HG02852 (cell line): Measurements from ENCODE around the gene GRID1.
"Not testable (repeated sequence)": the region's sequence is repeated elsewhere in the genome, so short reads cannot be mapped to it uniquely, and the experiment has no call there.

Source experiments
- ATAC-seq: cut with Tn5 transposase; IDR thresholded peaks from one replicate; pipeline ENCODE4 v1.9.1; 2021; ENCODE audit warnings: mild to moderate bottlenecking, moderate library complexity; ENCODE audit not compliant: unreplicated experiment

Gene GRID1

GRCh38 chr10:86177537-86178155 is 188.9 kb downstream of the GRID1 start:
- no peak for ATAC-seq

- ATAC-seq, result no peak
Measured at GRCh38 chr10:86176850-86177536, 189.6 kb downstream of the GRID1 start.

DNA sequence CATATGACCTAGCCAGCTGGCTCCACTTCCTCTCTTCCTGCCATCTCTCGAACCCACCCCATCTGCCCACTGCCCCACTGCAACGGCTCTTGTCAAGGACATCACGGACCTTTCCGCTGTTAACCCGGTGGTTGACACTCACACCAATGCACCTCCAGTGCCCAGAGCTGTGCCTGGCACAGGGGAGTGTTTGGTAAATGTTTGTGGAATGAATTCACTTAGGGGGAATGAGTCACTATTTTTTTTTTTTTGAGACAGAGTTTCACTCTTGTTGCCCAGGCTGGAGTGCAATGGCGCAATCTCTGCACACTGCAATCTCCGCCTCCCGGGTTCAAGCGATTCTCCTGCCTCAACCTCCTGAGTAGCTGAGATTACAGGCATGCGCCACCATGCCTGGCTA is 191.1 kb downstream of the GRID1 start:
- ATAC-seq, result not testable (repeated sequence)

DNA sequence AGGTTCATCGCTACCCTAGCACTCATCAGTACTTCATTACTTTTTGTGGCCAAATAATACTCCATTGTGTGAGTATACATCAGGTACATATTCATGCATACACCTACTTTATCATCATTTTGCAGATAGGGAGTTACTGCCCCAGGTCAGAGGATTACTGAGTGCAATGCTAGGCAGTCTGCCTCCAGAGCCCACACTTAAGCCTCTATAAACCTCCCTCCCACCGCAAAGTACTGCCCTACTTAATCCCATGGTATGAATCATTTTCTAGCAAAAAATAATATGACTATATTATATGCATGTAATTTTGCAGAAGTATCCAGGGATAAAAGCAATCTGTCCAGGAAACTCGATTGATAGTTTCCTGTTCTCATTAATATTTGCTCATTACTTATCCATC is 194.3 kb downstream of the GRID1 start:
- ATAC-seq, result no peak

DNA sequence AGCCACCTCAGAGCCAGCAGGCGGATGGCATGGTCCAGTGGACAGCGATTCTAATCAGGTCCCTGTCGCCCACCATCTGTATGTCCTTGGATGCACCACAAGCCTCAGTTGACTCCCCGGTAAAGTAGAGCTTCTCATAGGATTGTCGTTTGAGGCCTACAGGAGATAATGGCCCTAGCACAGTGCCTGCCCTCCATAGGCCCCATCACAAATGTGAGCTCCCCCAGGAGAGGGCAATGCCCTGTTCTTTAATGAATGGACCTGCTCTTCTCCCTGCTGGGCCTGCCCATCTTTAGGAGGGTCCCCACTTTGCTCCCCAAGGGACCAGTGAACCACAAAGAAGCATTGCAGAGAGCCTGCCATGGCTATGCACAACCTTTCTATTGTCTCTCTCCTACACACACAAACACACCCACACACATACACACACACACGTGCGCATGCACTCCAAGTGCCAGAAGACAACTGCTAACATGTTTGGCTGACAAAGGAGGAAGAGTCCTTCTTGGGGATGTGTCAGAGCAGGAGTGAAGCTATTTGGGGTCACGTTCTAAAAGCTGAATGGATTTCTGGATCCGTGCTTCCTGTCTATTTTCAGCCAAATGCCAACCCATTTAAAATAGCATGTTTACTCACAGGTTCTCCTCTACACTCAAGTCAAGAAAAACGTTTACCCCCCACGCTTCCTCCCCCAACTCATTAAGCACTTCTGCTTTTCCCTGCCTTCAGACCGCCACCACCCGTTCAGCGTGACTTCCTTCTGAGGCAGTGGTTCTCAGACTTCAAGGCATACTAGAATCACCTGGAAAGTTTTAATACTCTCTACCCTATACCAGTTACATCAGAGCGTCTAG is 196.1 kb downstream of the GRID1 start:
- ATAC-seq, result peak; percentile 66

DNA sequence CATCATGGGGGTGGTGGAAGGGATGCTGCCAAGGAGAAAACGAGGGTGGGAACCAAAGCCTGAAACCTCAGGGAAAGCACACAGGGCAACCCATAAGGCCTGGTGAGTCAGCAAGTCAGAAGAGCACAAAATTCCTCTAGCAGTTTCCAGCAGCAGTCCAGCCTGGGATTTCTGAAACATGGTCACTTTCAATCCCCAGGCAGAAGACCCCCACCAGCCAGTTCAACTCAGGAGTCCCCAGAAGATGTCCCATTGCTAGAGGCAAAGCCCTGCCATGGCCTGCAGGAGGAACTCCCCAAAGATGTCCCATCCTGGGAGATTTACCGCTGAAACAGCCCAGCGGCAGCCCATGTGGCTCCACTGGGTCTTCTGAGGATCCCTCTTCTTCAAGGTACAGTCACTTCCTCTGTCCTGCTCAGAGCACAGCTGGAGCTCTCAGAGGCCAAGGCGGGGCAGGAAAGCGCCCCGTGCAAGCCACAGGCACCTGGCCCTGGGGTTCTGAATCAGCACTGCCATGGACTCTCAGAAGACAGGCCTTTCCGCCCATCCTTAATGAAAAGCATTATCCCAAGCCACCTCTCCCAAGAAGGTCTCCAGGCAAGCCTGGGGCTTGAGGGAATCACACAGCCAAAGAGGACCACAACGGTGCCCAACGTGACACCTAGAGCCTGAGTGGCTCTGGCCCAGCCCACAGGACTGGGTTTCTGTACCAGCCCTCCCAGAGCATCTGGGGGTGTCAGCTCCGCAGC is 196.9 kb downstream of the GRID1 start:
- ATAC-seq, result no peak

GRCh38 chr10:86169066-86169465 is 197.5 kb downstream of the GRID1 start:
- no peak for ATAC-seq

DNA sequence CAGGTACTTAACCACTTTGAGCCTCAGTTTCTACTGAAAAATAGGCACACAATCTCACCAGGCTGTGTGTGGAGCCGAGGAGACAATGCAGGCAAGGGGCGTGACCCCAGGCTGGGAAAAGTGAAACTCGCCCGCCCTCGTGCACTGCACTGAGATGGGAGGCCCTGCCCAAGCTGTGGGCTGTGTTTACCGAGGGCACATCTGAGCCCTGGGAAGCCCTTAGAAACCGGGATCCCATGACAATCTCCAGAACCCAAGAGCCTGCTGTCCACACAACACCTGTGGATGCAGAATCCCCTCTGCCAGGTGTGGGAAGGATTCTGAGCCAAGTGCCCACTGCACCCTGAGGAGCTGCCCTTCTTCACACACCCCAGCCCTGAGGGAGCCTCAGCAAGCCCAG is 198.3 kb downstream of the GRID1 start:
- no peak for ATAC-seq

- ATAC-seq, result no peak
Measured at GRCh38 chr10:86167762-86168128, 198.8 kb downstream of the GRID1 start.

- no peak for ATAC-seq
Measured at GRCh38 chr10:86167121-86167761, 199.4 kb downstream of the GRID1 start.

DNA sequence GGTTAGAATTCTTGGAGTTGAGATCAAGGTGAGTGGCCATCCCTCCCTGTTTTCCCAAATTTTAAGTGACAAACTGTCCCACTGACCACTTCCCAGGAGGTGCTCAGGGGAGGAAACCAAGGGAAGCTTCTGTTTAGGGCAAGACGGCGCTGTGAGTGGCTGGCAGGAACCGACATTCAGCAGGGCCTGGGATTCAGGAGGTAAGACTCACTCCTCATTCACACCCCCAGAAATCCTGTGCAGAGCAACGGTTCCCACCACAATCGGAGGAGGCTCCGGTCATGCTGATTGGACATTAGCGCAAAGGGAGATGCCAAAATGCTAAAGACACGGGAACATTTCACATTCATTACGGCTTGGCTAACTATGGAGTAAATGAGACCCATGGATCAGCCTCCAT is 200.9 kb downstream of the GRID1 start:
- ATAC-seq, result no peak

- no peak for ATAC-seq
Measured at GRCh38 chr10:86164960-86165630, 201.5 kb downstream of the GRID1 start.

- no peak for ATAC-seq
Measured at GRCh38 chr10:86164174-86164774, 202.3 kb downstream of the GRID1 start.

DNA sequence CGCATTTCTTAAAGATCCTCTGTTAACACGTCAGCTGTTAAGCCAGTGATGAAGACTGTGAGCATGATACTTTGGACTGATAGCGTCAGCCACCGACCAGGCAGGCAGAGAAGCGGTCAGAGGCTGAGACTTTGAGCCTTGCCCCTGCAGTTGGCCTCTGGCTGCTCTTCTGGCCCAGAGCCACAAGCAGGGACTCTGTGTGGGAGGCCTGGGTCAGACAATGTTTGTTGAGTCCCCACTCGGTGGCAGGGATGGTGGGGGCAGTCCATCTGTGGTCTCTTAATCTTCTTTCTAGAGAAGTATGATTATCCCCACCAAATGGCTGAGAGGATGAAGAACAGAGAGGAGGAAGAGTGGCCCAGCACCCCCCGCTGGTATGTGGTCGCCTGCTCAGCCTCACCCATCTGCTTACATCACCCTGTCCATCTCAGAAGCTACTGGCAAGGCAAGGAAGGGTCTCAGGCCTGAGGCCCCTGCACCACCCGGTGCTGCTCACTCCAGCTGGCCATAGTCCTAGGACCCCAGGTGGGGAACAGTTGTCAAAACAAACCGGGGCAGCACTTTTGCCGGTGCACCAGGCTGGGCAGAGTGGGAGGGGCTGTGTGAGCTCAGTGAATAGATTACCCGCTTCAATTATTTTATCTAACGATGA is 202.9 kb downstream of the GRID1 start:
- ATAC-seq, result no peak

DNA sequence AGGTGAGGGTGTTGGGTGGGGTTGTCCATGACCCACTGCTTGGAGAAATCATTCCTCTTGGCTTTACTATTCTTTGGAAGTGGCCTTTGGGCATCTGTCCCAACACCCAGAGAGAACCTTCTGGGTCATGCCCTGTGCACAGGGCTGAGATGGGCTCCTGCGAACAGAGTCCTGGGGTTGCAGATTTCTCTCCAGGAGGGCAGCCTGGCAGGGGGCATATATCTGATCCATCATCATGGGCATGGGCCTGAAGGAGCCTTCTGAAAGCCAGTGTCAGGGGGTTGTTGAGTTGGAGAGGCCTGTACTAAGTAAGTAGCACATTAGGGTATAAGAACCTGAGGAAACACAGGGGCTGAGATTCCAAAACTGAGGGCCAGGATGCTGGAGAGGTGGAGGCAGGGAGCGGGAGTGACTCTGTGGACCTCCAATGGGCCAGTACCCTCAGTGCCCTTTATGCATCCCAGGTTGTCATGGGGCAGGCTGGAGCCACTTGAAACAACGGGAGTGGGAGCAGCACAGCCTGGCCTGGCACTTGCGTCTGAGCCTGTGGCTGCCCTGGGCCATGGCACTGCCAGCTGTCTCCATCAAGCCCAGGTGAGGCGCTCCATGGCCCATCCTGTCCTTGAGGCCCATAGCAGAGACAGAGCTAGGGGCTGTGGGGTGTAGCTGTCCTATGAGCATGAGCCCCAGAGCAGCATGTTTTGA is 203.7 kb downstream of the GRID1 start:
- no peak for ATAC-seq

DNA sequence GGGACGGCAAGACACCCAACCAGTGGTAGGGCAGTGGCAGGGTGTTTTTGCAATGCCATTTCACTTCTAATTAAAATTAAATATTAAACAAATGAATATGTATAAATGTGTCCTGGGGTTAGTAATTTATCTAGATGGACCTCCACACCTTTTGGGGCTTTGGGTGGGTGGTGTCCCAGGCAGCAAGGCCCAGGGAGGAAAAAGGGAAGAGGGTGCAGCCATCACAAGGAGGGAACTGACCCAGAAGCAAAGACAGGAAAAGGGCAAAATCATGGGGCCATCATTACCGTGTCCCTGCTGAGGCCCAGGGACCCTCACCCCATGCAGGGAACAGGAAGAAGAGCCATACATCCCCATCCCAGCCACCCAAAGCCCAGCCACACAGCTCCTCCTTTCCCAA is 204.6 kb downstream of the GRID1 start:
- ATAC-seq, result no peak

DNA sequence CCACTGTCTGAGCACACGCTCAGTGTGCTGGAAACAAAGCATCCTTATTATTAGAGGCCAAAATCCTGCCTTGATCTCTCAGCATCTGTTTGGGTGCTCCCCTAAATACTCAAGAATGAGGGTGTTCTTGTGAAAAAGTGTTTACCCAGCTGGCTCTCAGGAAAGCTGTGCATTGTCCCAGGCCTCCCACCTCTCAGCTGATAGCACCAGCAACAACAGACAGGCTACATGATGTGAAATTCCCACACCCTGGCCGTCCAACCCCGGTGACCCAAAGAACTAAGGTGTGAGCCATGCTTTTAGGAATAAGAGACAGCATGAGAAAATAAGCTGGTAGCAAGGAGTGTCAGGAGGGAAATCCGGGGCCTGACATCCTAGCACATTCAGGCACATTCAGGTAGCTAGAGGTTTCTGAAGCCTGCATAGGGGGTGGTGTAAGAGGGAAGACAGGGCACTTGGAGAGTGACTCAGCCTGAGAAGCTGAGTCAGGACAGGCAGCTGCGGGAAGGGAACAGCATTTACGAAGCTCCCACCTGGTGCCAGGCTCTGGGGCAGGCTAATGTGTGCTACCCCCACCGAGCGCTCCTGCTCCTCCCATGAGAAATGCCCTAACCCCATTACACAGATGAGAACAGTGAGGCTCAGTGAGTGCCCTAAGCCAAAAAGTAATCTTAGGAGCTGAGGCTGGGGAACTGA is 205.6 kb downstream of the GRID1 start:
- no peak for ATAC-seq

DNA sequence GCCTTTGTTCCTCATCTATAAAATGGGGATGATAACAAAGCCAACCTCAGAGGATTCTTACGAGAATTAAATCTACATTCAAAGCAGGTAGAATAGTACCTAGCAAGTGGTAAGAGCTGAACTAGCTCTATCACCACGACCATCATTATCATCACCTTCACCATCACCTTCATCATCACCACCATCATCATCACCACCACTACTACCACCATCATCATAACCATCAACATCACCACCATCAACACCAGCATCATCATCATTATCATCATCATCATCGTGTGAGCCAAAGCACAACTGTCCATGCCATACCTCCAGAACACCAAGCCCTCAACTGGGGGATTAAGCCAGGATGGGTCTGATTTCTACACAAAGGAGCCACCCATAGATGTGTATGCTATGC is 206.8 kb downstream of the GRID1 start:
- no peak for ATAC-seq
